T-helper 1 cell treated with Interleukin-12 subunit alpha and Interleukin-12 subunit beta and Interleukin-4 antibody, amounts not matched to agents 30 ng/mL and 1 ng/mL, for 36 hours (primary cell): ENCODE data around the gene BLOC1S5. TPM values are rescaled to one million over a fixed set of nuclear protein-coding genes. Genes with fewer than 3 reads are reported as not detected.

Experiments
- total RNA-seq: library from RNA; stranded (reverse); gene quantifications from 2 replicates; pipeline ENCODE4 v1.2.3, GENCODE V29; 2022

BLOC1S5 gene
- total RNA-seq, 1 donor from 2014 or later: 16.6 TPM

Other genes starting within 250 kb of the BLOC1S5 start
- gene TXNDC5, start 153.6 kb downstream of the BLOC1S5 start, total RNA-seq: 62.5 and 65.4 TPM in 2 replicates
- 42.1 and 43.5 TPM in 2 replicates for gene EEF1E1, start 38.2 kb upstream of the BLOC1S5 start, total RNA-seq